Left ventricle myocardium inferior (tissue), 1 donor: ENCODE measurements around the gene CRHR1. TPM values are rescaled to one million over a fixed set of nuclear protein-coding genes. Genes with fewer than 3 reads are reported as not detected.

ENCODE experiments used
- DNase-seq: peaks from one replicate; pipeline ENCODE4 v3.0.0-alpha.2; 2020
- H3K27ac ChIP-seq: fragments of 200-600 bp; replicated peaks from 2 replicates; pipeline ENCODE4 v1.8.0; 2021
- H3K27me3 ChIP-seq: fragments of 200-600 bp; 2 replicates; pipeline ENCODE4 v1.8.0; 2021; ENCODE audit warnings: low read depth
- H3K36me3 ChIP-seq: fragments of 200-600 bp; 2 replicates; pipeline ENCODE4 v1.8.0; 2021
- H3K4me1 ChIP-seq: fragments of 200-600 bp; 2 replicates; pipeline ENCODE4 v1.8.0; 2021
- H3K4me3 ChIP-seq: fragments of 200-600 bp; 2 replicates; pipeline ENCODE4 v1.8.0; 2021; ENCODE audit warnings: mild to moderate bottlenecking, moderate library complexity
- H3K9me3 ChIP-seq: fragments of 200-600 bp; replicated peaks from 2 replicates; pipeline ENCODE4 v1.8.0; 2021
- intact Hi-C: fragments of 100-400 bp; cut with micrococcal nuclease; formaldehyde crosslinking; loops from one replicate; pipeline ENCODE4 v1.11.0; 2022
- total RNA-seq: library from RNA; stranded (reverse); fragmentation: NEBNext Ultra II Directional; extraction: Animal tissue kit (Norgen Biotek cat#: 25700); gene quantifications from one replicate; pipeline ENCODE4 v1.2.1, GENCODE V29; 2021
- TF ChIP-seq, protein P1 (sequence below): fragments of 200-600 bp; IDR thresholded peaks from 2 replicates; pipeline ENCODE4 v1.8.0; 2021; ENCODE audit warnings: antibody characterized with exemption, mild to moderate bottlenecking, borderline replicate concordance
- donor health status: DM: no; HTN: yes; CAD: no; lungs with severe emphysema.

Gene CRHR1
- total RNA-seq, 1 donor from 2014 or later = not detected

DNA sequence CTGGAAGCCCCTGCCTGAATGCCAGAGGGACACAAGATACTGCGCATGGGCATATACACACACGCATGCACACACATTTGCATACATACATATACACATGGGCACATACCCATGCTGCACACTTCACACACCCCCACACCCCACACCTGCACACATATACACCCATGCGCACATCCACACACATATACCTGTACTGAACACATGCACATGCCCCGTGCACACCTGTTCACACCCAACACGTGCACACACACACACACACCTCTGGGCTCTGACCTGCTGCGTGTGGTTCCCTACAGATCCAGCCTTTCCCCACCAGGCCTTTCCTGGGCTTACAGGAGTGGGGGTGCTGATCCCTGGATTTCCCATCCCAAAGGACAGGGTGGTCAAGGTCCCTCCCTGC is 66.9 kb downstream of the CRHR1 start:
- TF ChIP-seq, protein P1, sequence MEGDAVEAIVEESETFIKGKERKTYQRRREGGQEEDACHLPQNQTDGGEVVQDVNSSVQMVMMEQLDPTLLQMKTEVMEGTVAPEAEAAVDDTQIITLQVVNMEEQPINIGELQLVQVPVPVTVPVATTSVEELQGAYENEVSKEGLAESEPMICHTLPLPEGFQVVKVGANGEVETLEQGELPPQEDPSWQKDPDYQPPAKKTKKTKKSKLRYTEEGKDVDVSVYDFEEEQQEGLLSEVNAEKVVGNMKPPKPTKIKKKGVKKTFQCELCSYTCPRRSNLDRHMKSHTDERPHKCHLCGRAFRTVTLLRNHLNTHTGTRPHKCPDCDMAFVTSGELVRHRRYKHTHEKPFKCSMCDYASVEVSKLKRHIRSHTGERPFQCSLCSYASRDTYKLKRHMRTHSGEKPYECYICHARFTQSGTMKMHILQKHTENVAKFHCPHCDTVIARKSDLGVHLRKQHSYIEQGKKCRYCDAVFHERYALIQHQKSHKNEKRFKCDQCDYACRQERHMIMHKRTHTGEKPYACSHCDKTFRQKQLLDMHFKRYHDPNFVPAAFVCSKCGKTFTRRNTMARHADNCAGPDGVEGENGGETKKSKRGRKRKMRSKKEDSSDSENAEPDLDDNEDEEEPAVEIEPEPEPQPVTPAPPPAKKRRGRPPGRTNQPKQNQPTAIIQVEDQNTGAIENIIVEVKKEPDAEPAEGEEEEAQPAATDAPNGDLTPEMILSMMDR = no peak
- Histone ChIP-seq H3K4me1 (peaks cover 5% of the 10 kb centered on the region), H3K27me3 (peaks cover 54% of the 10 kb centered on the region), H3K27ac (no peak overlapping the region), H3K9me3 (no peaks in the 10 kb centered on the region), H3K4me3 (no peak overlapping the region), H3K36me3 (no peaks in the 10 kb centered on the region)
- intact Hi-C loops = no loop called here
- no peak for DNase-seq

DNA sequence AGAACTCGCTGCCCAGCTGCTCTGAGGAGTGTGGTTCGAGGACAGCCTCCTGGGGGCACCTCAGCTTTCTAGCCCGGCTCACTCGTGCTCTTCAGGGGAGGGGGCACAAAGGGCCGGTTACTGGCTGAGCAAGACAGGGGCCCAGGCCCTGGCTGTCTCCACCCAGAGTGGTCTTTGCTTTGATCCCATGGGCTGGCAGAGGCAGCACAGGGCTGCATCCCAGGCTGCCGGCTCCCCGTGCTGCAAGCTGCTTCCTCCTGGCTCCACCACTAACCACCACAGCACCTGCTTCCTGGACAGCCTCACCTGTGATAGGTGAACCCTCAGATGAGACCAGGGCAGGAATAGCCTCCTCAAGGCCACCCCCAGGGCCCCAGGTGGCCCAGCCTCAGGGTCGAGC is 67.3 kb downstream of the CRHR1 start:
- H3K27me3 ChIP-seq = peaks cover 53% of the 10 kb centered on the region
- H3K36me3 ChIP-seq = no peaks in the 10 kb centered on the region
- intact Hi-C loops = no loop called here
- peaks cover 5% of the 10 kb centered on the region for H3K4me1 ChIP-seq
- TF ChIP-seq, protein P1 = no peak
- H3K27ac ChIP-seq = no peak overlapping the region
- no peak overlapping the region for H3K4me3 ChIP-seq
- H3K9me3 ChIP-seq = no peaks in the 10 kb centered on the region
- DNase-seq = no peak

DNA sequence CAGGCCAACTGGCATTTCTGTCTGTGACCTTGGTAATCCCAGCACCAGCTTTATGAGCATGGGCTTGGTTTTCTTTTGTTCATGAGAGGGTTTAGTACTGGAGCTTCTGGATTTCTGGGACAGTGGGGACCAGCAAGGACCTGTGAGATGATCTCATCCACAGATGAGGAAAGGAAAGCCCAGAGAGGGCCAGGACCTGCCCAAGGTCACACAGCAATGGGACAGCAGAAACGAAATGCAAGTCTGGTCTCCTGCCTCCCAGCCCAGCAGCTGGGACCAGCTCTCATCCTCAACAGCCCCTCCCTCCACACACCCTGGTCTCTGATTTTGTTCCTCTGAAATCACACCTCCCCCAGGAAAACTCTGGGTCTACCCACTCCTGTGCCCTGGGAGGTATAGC is 67.8 kb downstream of the CRHR1 start:
- peaks cover 5% of the 10 kb centered on the region for H3K4me1 ChIP-seq
- no peaks in the 10 kb centered on the region for H3K9me3 ChIP-seq
- TF ChIP-seq, protein P1 = no peak
- no peak overlapping the region for H3K4me3 ChIP-seq
- no peak for DNase-seq
- no peak overlapping the region for H3K27ac ChIP-seq
- peaks cover 56% of the 10 kb centered on the region for H3K27me3 ChIP-seq
- no peaks in the 10 kb centered on the region for H3K36me3 ChIP-seq
- intact Hi-C loops = no loop called here

DNA sequence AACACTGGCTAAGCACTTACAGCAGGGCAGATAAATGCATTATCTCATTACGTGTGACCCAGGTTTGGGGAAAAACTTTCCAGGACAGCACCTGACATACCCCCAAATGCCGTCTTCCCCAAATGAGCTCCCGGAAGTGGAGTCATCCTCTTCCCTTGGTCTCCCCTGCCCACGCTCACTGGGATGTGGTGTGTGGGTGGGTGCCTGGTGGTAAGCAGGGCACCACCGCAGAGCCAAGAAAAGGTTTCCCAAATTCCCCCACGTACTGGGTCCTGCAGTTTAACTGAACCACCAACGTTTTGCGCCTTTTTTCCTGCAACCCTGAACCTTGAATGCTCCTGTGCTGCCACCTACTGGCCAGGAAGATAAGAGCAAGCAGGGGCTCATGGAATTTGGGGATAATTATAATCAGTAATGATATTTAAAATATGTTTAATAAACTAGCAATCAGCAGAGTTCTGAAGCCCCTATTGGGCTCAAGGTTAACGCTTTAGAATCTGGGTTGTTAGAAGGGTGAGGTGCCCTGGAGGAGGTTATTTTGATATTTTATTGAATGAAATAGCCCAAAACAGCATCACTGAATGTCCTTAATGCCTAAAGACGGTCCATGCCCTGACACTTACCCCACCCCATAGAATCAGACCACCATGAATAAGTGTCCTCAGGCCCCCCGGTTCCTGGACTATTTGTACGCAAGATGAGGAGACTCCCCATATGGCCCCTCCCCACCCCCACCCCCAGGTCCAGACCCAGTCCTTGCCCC is 68.6 kb downstream of the CRHR1 start:
- Histone ChIP-seq H3K9me3 (no peaks in the 10 kb centered on the region), H3K36me3 (no peaks in the 10 kb centered on the region), H3K4me1 (peaks cover 5% of the 10 kb centered on the region), H3K4me3 (no peak overlapping the region), H3K27me3 (peaks cover 60% of the 10 kb centered on the region), H3K27ac (no peak overlapping the region)
- DNase-seq = no peak
- intact Hi-C loops = no loop called here
- TF ChIP-seq, protein P1 = peak; percentile 89

DNA sequence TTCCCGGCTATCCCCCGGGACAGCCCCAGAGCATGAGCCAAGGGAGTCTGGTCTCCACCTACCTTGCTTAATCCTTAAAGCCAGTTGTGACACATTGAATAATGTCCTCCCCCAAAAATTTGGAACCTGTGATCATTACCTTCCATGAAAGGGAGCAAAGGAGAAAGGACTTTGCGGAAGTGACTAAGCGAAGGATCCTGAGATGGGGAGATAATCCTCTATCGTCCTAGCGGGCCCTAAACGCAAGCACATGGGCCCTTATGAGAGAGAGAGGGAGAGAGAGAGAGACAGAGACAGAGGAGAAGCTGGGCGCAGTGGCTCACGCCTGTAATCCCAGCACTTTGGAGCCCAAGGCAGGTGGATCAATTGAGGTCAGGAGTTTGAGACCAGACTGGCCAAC is 70.1 kb downstream of the CRHR1 start:
- H3K9me3 ChIP-seq = no peaks in the 10 kb centered on the region
- intact Hi-C loops = no loop called here
- peaks cover 64% of the 10 kb centered on the region for H3K27me3 ChIP-seq
- no peak overlapping the region for H3K27ac ChIP-seq
- no peaks in the 10 kb centered on the region for H3K4me1 ChIP-seq
- TF ChIP-seq, protein P1 = no peak
- H3K36me3 ChIP-seq = no peaks in the 10 kb centered on the region
- H3K4me3 ChIP-seq = no peak overlapping the region
- DNase-seq = no peak
